VCaP (cell line): Measurements from ENCODE around the gene GABRR3.

Experiments
- H3K27ac ChIP-seq: fragments of 450-650 bp; 2 replicates; pipeline ENCODE4 v1.5.1; 2017
- CTCF ChIP-seq: fragments of 450-650 bp; conservative IDR thresholded peaks from 2 replicates; pipeline ENCODE4 v1.5.1; 2017; ENCODE audit warnings: mild to moderate bottlenecking, moderate library complexity

Gene GABRR3

DNA sequence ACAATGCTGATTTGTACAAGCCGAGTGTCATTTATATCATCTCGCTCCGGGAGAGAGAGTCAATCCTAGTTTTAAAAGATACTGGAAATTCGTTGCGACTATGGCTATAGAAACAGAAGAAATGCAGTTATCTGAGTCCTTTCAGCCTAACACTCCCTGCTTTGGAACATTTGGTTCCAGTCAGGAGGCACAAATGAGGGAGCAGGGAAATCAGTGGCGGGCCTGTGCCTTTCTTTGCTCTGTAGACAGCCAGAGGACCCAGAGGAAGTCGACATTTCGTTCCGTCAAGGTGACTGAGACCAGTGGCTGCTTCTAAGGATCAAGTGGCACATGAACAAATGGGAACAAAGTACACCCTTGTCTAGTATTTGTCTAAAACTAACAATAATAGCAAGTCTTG is 62.1 kb downstream of the GABRR3 start:
- H3K27ac ChIP-seq: peak overlapping the region; percentile 87
- no peak for TF ChIP-seq CTCF

GRCh38 chr3:97971679-97972567 is 63.2 kb downstream of the GABRR3 start, which contains the start of gene RIOX2:
Gene RIOX2, minus strand, starts transcription at chr3:97972431. Its CDS starts 4,838 bp downstream, at chr3:97967593.
- no peak for TF ChIP-seq CTCF
- peak within 1 kb of the TSS; percentile 87 for H3K27ac ChIP-seq

DNA sequence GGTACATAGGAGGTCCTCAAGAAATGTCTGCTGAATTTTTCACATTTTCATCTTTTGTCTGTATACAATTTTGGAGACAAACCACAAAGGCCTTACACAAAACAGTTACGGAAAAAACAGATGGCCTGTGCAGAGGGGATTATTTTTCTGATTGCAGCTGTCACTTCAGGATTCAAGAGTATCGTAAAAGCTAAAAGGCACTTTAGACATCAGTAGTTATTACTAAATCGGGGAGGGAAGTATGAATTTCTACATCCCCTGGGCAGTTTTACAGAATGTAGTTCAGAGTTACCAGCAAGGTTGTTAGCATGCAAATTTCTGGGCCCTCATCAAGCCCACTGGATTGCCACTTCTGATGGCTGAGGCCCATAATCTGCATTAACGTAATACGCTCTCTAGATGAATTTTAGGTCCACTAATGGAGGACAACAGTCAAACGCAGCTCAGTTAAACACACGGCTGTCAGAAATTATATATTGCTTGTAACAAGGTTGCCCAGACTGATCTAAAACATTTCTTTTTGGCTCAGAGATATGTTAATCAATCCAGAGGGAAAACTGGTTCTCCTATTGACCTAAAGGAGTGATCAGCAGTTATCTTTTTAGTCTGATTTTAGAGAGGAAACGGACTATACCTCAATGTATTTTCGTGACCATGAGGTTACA is 64.0 kb downstream of the GABRR3 start:
- peak overlapping the region; percentile 87 for H3K27ac ChIP-seq

DNA sequence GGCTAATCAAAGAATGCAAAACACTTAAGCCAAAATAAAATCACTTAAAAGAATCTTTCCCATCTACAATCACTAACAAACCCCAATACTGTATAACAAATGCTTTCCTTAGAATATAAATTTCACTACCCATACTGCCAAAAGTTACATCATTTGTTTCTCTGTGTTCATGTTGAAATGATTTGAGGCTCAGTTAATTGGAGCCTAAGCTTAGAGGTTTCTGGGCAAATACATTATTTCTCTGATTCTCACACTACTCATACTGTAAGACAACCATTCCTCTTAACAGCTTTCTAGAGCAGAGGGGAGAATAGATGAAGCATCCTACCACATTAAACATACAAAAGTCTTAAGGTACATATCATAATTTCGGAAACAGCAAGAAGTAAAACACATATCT is 65.0 kb downstream of the GABRR3 start:
- no peak for TF ChIP-seq CTCF
- no peak overlapping the region for H3K27ac ChIP-seq

More for the DNA sequence above, 64.0 kb downstream of the GABRR3 start:
- TF ChIP-seq CTCF: no peak

DNA sequence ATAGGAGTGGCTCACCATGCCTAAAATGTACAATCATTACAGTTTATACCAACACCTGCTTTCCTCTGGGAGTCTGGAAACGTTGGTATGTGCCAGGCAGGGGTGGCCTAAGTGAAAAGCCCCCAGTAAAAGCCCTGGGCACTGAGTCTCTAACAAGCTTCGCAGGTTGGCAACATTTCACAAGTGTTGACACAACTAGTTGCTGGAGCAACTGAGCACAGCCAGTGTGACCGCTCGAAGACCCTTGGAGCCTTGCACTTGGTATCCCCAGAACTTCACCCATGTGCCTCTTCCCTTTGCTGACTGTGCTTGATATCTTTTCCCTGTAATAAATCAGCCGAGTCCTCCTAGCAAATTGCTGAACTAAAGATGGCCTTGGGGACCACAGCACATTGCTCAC is 65.6 kb downstream of the GABRR3 start:
- no peak overlapping the region for H3K27ac ChIP-seq
- no peak for TF ChIP-seq CTCF

DNA sequence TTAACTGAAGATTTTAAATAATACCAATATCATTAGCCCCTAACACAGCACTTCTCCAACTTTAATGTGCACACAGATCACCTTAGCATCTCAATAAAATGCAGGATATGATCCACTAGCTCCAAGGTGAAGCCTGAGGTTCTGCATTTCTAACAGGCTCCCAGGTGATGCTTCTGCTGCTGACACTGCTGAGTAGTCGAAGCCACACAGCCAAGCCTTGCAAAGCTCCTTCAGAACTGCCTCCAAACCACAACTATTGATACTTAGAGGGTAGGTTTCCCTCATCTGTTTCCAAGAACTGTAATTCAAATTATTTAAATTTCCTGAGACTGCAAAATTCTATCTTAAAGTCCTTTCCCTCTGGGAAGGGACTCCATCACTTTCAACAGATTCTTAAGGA is 66.7 kb downstream of the GABRR3 start:
- no peak for TF ChIP-seq CTCF
- no peak overlapping the region for H3K27ac ChIP-seq

DNA sequence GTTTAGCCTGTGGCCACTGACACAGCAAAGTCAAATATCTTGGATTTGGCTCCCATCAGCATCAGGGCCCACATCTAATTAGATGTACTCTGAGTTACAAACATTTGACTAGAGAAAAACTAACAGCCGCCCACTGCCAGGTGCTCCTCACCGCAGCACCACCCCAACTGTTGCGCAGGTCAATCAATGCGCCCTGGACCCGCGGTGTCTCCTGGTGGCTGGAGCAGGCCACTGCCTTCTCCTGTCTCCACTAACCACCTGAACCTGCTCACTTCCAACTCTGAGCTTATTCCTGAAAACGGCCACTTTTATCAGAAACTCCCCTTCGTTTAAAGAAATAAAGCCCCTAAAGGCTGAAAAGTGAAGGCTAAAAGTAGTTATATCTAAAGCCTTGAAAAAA is 67.1 kb downstream of the GABRR3 start:
- H3K27ac ChIP-seq: no peak overlapping the region
- no peak; the same call in 1 of the 2 replicates for TF ChIP-seq CTCF
